Brain pericyte (primary cell): ENCODE results near the gene DPF3.
"Not testable (repeated sequence)": the region's sequence is repeated elsewhere in the genome, so short reads cannot be mapped to it uniquely, and the experiment has no call there.

Experiments used
- DNase-seq: peaks from one replicate; pipeline ENCODE4 v3.0.0-alpha.2; 2012; ENCODE audit warnings: low read depth, low spot score

DPF3 gene

DNA sequence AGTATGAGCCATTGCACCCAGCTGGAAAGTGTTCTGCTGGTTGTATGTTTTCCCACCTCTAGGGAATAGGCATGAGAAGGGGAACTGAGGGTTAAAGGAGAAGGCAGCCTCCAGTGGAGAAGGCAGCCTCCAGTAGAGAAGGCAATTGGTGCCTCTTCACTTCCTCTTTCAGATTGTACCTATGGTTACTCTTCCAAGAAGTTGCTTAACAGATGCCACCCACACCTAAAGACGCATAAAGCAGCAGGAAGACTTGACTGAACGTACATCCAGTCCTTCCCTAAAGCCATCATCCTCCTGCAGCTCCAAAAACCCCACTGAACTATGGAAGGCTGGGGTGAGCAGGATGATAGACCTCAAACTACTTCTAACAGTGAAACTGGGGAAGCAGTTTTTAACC, 13.1 kb downstream of the DPF3 start:
- no peak for DNase-seq

DNA sequence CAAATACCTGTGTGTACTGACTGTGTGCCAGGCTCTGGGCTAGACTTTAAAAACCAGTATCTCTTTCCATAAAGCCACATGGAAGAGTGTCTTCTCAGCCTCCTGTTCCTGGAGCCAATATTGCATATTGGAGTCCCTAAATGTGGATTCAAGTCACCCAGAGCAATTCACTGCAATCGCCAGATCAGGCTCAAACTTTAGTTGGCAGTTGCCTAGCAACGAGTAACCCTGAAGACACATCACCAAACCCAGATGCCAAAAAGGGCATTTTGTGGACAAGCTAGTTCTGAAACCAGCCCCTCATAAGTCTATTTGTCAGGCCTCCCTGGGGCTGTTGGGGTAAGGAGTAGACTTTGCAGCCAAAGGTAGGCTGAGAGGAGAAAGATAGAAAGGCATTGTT, 13.7 kb downstream of the DPF3 start:
- DNase-seq: no peak

DNA sequence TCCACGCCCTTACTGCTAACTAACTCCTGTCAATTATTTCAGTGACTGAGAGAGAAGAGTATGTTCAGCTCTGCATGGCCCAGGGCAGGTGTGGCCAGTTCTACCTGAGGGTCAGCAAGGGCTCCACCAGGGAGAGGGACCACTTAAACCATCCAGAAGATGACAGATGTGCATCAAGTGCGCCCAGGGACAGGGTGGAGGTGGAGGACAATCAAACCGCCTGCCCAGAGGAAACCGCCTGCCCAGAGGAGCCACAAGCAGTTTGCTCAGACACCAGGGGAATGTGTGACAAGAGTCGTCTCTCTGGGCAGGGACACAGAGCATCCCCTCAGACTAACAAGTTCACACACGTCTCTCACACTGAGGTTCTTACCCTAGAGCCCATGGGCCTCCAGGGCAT, 14.5 kb downstream of the DPF3 start:
- DNase-seq: no peak

DNA sequence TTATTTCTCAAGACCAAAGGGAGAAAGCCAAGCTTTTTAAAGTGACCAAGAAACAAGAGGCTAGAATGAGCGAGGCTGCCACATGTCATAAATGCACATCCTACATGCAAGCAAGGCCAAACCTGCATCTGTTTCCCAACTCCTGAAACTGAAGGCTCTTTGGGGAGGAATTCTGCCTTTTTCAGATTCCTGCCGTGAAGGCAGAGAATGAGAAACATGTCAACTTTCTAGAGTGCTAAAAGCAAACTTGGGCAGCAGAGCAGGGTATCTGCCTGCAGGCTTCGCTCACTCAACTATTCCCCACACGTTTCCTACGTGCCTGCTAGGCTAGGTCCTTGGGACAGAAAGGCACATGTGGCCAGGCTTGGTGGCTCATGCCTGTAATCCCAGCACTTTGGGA, 15.2 kb downstream of the DPF3 start:
- DNase-seq: no peak

DNA sequence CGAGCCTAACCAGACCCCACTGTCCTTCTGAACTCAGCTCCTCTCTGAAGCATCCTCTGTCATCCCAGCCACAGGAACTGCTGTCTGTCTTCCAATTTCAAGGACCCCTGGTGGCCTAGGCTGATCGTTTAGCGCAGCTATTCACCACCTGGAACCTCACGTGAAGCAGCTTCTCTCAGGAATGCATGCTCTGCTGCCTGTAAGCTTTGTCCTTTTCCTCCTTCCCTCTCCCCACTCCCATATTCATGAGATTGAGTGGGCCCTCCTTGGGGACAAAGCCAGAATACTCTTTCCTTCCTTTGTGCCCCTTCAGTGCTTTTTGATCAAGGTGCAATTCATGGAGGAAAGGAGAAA, 17.2 kb downstream of the DPF3 start:
- DNase-seq: no peak

DNA sequence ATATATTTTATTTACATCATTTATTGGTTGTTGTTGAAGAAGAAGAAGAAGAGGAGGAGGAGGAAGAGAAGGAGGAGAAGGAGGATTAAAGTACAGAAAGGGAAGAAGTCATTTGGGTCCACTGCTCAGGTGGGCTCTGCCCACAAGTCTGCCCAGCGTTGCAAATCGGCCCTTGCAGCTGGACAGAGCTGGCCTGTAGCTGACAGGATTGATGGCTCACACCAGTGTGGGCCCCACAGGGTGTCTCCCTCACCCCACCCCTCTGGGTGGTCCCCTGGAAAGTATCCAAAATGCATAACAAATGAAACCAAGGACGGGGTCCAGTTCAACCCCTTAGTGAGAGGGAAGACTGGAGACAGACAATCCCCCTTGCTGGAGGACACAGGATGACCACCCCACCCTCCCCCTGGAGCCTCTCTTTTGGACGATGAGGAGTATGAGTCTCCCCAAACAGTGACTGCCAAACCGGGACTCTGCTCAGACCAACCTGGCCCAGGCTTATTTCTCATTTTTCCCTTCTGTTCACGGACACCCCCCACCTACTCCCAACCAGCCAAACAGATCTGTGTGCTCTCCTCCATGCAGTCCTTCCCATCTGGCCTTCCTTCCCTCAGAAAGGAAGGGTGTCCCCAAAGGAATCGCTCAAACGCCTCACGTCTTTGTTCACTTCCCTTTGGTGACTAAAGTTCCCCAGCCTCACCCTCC, 17.7 kb downstream of the DPF3 start:
- no peak for DNase-seq

DNA sequence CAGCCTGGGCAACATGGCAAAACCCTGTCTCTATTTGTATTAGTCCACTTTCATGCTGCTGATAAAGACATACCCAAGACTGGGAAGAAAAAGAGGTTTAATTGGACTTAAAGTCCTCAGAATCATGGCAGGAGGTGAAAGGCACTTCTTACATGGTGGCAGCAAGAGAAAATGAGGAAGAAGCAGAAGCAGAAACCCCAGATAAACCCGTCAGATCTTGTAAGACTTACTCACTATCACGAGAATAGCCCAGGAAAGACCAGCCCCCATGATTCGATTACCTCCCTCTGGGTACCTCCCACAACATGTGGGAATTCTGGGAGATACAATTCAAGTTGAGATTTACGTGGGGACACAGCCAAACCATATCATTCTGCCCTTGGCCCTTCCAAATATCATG, 23.0 kb downstream of the DPF3 start:
- DNase-seq: not testable (repeated sequence)

DNA sequence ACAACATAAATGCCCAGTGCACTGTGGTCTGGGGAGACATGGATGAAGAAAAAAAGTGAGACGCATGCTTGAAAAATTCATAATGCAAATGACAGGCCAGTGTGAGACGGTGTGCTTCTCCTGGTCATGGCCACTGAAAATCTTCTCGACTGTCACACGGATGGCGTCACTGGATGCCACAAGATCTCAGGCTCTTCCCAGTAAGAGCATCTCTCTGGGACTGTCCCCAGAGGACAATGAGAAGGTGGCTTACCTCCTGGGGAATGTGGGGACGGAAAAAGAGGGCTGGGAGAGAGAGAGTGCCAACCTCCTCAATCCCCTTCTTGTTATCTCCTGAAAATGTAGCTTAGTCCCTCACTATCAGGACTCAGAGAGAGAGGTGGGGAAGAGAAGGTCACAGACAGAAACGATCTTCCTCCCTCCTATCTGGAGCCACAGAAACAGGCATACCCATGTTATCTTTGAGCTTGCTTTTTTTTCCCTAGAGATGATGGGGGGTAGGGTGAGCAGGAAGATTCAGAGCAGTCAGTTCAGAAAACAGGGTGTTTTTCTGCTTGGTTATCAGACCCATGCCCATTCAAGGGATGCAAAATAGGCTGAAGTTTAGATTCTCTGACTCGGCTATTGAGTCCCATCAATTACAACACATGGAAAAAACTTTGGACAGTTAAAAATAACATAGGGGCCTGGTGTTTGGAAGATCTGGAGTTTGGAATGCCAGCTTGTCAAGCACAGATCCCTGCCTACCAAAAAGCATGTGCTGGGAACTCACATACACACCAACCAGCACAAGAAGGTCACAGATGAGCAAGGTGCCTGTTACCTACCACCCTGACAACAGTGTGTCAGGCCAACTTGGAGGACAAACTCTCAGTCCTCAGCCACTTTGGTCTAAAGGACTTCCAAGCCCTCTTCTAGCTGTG, 24.2 kb downstream of the DPF3 start:
- no peak for DNase-seq

DNA sequence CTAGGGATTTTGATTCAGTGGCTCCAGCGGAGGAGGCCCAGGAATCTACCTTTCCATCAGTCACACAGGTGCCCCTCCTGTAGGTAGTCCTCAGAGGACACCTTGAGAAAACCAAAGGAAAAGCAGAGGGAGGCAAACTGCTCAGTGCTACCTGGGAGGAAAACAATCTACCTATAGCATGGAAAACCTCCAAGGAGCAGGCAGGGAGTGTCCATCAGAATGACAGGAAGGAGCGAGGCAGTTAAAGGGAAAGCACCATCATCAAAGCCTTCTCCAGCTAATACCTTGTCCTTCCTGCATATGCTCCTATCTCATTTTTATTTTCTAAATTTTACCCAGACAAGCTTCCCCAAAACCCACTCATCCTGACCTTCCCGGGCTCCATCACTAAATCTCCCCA, 25.4 kb downstream of the DPF3 start:
- DNase-seq: no peak

DNA sequence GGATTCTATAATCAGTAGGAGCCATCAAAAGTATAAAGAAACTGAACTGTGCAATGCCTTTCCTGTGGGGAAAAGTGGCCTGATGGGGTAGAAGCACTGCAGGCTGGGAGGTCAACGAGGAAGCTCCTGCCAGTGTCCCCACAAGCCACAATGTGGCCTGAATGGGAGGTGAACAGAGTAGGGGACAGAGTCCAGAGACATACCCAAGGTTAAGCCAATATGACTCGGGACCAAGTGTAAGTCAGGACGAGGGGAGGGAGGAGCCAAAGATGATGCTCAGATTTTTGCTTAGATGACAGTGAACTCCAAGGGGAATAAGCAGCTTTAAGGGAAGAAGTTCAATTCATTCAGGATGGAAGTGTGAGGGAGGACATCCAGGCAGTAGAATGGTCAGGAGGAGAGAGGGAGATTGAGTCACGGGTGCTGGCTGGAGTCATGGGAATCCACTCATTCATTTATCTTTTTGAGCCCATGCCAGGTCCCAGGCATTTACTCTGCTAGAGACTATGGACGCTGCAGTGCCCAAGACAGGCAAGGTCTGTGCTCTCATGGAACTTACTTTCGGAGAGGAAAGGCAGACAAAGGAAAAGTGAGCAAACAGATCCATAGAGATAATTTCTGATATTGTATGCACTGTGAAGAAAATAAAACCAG, 29.1 kb downstream of the DPF3 start:
- no peak for DNase-seq

DNA sequence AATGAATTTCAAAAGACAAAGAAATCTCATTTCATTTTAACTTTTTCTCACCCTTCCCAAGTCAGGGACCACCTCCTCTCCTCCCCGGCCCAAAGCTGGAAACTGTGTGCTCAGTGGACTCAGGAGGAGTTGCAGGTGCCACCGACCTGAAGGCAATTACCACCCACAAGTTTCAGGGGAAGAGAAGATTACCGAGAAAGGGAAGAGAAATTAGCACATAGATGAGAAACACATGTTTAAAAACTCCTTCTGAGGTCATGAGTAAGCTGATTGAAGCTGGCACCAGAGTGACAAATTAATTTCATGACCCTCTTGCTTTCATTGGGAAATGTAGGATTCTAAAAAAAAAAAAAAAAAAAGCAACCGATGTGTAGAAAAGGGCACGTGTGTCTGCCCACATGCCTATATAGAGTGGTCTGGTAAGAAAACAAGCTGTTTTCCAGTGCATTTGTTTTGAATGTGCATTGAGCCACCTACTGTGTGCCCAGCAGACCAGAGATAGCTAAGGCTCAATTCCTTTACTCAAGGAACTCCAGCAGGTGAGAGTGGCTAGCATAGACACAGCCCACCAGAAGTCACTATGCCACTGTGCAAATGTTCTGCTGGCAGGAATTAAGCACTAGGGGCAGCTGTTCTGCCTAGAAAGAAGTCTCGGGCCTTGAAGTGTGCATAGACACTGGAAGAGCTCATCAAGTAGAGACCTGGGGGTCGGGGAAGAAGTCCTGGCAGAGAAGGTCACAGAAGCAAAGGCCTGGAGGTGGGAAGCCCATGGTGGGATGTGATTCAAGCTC, 30.5 kb downstream of the DPF3 start:
- DNase-seq: no peak

DNA sequence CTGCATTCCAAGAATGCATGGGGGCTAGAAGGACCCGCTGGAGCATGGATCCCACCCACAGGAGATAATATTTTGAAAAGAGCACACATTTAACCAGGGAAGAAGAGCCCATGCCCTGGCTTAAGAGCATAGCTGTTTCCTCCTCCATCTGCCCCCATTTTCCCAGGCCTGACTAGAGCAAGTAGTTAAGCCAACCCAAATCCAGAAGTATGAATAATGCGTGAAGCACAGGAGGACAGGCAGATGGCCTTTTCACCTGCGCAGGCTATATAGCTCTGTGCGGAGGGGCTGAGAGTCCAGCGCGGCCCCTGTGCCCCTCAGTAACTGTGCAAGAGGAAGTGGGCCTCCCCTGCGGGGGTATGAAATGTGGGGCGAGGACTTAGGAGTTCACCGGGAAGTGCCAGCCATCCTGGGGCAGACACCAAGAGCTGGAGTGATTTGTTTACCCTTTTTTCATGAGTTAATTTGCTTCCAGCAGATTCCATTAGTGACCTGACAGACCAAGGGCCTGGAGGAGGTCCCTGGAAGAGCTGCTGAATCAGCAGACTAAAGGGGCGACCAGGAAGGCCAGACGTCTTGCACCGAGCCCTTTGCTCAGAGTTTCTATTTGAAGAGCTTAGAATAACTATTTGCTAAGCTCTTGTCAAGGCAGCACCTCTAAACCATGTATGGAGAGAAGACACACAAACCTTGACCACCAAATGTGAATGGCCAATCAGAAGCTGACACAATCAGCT, 37.2 kb downstream of the DPF3 start:
- no peak for DNase-seq

DNA sequence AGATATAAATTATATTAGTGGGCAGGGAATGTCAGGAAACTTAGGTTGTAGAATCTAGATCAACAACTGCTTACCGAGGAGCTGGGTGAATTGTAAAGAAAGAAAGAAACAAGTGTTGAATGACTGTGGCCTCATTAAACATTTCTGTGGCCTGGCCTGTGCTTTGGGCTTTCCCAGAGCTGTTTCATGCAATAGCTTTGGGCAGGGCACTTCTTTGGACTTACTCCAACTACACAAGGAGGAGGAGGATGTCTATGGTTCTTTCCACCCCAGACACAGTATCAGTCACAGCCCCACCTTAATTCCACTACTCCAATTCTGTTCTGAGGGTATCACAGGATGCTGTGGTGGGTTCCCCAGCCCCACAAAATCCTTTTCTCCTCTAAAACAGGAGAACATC, 38.0 kb downstream of the DPF3 start:
- DNase-seq: no peak

DNA sequence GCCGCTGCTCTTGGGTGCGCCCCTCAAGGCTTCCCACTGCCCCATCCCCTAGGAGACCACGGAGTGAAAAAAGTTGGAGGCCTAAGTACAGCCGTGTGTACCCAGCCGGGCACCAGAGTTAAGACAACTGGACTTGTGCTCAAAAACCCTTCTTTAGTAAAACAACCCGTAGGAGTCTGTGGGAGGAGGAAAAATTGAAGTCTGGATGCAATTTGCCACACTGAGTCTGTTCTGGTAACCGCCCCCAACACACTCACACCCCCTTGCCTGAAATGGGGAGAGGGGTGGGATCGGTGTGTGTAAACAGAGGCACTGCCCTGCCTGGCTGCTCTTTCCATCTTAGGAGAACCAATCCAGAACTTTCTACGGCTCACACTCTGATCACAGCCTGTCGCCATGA, 41.7 kb downstream of the DPF3 start:
- no peak for DNase-seq

DNA sequence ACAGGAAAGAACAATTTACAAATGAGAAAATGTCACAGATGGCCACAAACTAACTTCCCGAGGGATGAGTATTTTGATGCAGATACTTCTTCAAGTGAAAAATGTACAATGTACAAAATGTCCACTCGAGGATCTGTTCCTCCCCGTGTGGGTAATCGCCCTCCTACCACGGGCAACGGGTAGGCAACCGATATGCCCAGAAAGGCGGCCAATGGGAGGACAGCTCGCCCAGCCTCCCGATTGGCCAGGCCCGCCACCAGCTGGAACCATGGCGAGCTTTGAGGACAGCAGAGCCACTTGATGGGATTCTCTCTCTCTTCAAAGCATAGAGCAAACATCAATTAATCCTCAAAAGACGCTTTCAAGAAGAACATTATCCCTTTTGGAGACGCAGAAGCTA, 42.3 kb downstream of the DPF3 start:
- no peak for DNase-seq

DNA sequence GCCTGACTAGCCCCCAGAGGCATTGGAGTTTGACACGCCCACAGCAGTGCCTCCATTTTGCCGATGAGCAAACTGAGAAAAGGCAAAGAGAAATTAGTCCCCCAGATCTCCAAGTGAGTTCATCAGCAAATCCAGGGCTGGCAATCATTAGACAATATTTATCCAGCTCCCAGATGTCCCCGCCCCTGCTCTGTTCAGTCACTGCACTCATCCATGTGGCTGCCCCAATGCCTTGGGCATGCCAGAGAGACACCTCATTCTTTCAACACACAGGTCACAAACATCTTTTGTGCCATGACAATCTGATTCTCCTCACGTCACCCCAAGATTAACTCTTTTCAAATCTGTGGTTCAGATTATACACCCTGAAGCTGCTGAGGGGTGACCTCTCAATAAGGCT, 43.5 kb downstream of the DPF3 start:
- DNase-seq: no peak

DNA sequence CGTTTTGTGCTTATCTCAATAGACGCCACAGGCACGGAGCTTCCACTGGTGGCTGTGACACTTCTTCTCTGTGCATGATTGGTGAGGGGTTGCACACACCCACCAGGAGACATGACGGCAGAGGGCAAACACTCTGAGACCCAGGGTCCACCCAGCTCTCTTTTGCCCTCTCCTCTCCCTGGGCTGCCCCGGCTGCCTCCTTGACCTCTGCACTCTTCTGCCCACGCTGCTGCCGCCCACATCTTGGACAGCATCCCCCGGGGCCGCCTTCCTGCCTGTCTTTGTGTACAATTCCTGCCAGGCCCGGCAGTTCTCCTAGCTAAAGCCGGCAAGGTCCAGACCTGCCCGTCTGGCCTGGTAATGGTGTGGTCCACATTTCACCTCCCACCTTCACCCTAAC, 44.7 kb downstream of the DPF3 start:
- no peak for DNase-seq

DNA sequence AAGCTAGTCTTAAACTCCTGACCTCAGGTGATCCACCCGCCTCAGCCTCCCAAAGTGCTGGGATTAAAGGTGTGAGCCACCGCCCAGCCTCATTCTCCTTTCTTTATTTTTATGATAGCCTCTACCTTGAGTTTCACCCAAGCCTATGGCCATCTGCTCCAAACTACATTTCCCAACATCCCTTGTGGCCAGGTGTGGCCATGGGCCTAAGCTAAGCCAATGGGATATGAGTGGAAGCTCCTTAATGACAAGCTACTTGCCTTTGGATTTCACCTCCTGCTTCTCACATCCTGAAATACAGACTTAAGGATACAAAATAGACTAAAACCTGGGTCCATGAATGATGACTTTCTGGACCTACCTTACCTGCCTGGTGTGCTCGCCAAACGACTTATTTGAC, 46.2 kb downstream of the DPF3 start:
- no peak for DNase-seq

DNA sequence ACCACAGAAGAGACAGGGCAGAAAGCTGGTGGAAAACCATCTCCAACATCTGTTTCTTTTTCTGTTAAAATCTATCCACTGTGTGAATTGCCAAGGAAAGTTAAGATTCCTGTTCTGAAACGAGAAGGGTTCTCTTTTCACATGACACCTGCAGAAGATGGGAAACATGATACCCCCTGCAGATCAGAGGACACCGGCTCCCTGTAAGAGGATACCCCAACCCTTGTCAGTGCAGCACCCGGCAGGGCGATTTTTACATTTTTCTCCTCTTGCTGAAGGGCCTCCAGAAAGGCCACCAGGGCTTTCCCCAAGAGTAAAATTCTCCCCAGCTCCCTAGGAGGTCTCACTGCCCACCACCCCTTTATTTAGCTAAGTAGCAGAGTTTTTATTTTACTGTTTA, 48.2 kb downstream of the DPF3 start:
- DNase-seq: no peak

DNA sequence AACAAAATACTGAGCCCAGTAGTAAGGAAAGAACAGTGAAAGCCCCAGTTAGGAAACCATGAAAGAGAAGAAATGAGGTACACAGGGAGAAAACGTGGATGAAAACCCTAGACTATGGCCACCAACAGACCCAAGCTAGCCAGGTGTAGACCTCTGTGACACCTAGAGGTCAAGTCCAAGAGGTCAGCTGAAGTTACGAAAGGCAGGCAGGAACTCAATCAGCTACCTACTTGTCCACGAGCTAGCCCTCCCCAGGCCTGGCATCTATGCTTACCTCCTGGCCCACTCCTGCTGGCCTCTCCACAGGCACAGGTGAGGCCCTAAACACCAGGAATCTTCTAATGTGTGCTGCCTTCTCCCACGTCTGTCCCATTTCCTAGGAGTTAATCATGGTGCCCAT, 48.7 kb downstream of the DPF3 start:
- no peak for DNase-seq

DNA sequence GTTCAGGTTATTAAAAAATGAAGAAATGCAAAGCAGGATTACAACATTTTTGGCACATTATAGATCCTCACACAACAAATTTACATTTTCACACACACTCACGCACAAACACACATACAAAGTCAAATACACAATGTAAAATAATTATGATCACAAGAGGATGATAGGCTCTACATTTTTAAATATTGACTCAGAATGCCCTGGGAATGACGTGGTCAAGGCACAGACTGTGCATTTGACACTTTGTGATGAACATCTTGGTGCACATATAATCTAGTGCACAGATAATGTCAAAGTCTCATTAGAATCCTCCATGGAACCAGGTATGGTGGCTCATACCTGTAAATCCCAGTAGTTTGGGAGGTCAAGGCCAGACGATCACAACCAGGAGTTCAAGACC, 49.4 kb downstream of the DPF3 start:
- DNase-seq: no peak
